HFF-Myc (cell line): ENCODE results near the gene EMILIN2.

ENCODE experiments used
- DNase-seq: peaks from one replicate; pipeline ENCODE4 v3.0.0-alpha.2; 2011; ENCODE audit warnings: low read depth; ENCODE audit errors: extremely low read depth
- H3K4me3 ChIP-seq: replicated peaks from 2 replicates; pipeline ENCODE4 v1.5.1; 2011; ENCODE audit warnings: low read depth, mild to moderate bottlenecking, control low read depth, low read length
- TF ChIP-seq, protein P1 (sequence below): IDR thresholded peaks from 2 replicates; pipeline ENCODE4 v1.5.1; 2012; ENCODE audit warnings: mild to moderate bottlenecking, low read depth, low read length, control low read depth; ENCODE audit errors: missing control alignments

The EMILIN2 gene

DNA sequence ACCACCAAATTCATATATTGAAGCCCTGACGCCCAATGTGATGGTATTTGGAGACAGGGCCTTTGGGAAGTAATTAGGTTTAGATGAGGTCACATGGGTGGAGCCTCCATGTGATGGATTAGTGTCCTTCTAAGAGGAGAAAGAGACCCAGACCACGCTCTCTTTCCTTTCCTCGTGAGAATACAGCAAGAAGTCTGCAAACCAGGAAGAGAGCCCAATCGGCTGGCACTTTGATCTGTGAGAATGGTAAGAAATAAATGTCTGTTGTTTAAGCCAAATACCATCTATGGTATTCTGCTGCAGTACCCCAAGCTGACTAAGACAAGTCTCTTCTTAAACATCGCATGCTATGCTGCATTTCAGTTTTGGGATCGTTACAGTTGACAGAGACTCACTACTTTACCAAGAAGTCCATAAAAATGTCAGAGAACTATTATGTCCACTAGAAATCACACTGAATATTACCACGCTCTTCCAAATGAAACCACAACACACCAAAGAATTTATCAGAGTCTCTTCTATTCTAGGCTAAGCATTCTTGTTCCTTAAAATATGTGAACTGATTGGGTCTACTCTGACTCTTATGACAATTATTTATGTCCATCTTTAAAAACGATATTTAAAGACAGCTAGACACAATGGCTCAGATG lies 117.7 kb downstream of the EMILIN2 start:
- TF ChIP-seq, protein P1, sequence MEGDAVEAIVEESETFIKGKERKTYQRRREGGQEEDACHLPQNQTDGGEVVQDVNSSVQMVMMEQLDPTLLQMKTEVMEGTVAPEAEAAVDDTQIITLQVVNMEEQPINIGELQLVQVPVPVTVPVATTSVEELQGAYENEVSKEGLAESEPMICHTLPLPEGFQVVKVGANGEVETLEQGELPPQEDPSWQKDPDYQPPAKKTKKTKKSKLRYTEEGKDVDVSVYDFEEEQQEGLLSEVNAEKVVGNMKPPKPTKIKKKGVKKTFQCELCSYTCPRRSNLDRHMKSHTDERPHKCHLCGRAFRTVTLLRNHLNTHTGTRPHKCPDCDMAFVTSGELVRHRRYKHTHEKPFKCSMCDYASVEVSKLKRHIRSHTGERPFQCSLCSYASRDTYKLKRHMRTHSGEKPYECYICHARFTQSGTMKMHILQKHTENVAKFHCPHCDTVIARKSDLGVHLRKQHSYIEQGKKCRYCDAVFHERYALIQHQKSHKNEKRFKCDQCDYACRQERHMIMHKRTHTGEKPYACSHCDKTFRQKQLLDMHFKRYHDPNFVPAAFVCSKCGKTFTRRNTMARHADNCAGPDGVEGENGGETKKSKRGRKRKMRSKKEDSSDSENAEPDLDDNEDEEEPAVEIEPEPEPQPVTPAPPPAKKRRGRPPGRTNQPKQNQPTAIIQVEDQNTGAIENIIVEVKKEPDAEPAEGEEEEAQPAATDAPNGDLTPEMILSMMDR = no peak
- DNase-seq = no peak
- no peak overlapping the region for H3K4me3 ChIP-seq
